HepG2 (cell line): Measurements from ENCODE around the gene OR9A2. TPM values are rescaled to one million over a fixed set of nuclear protein-coding genes. Genes with fewer than 3 reads are reported as not detected.

Experiments
- ATAC-seq: fragments of 200-7000 bp; cut with Tn5 transposase; 3 replicates; pipeline ENCODE4 v1.9.1; 2020; ENCODE audit warnings: mild to moderate bottlenecking, moderate library complexity
- BruUV-seq: library from RNA; stranded (reverse); fragments of 400-500 nt; replicated peaks from 2 replicates; lab custom pipeline; 2021; lab: Mats Ljungman, UMichigan
- CTCF ChIA-PET: fragments of 300-600 bp; formaldehyde crosslinking; extraction: SDS; loops from one replicate; lab custom pipeline; 2021; ENCODE audit warnings: low total read pairs, inconsistent platforms, low intra/inter-chr PET ratio; lab: Yijun Ruan, JAX
- POLR2A ChIA-PET: fragments of 350-600 bp; sonication (Branson Sonifier 250); formaldehyde crosslinking; loops from one replicate; lab custom pipeline; 2020; ENCODE audit warnings: antibody characterized with exemption, inconsistent platforms; lab: Yijun Ruan, JAX
- DNase-seq: peaks from one replicate; pipeline ENCODE4 v3.0.0-alpha.2; 2015; ENCODE audit warnings: low spot score
- FAIRE-seq: peaks from 3 replicates; lab custom pipeline; 2011; peaks lifted over from hg19 to GRCh38; lab: Jason Lieb, UNC
- H2AFZ ChIP-seq: one replicate; pipeline ENCODE4 v1.6.1; 2011; ENCODE audit warnings: low read length, inconsistent platforms
- H3K27ac ChIP-seq: fragments of 300-600 bp; 3 replicates; pipeline ENCODE4 v1.8.0; 2011; ENCODE audit warnings: mixed run types, mild to moderate bottlenecking, mixed read lengths, low read length, inconsistent platforms; ENCODE audit not compliant: insufficient read depth; ENCODE audit errors: extremely low read length
- H3K27me3 ChIP-seq, 2 experiments: fragments of 200-600 bp in 1 of 2; 2 replicates in 1 of 2; 3 replicates in 1 of 2; pipeline versions ENCODE4 v1.6.0 to v1.8.0; 2011; ENCODE audit warnings: low read length in 2 of 2, mild to moderate bottlenecking in 2 of 2, moderate library complexity in 2 of 2, inconsistent platforms in 1 of 2; ENCODE audit not compliant: insufficient read depth in 2 of 2, control insufficient read depth in 1 of 2
- H3K36me3 ChIP-seq, 2 experiments: fragments of 200-600 bp in 1 of 2; replicated peaks in 1 of 2; 2 replicates in 1 of 2; 3 replicates in 1 of 2; pipeline versions ENCODE4 v1.5.1 to v1.8.0; 2011; ENCODE audit warnings: low read length in 2 of 2, inconsistent platforms in 1 of 2; ENCODE audit not compliant: insufficient read depth in 2 of 2, control insufficient read depth in 1 of 2
- H3K4me1 ChIP-seq: 2 replicates; pipeline ENCODE4 v1.5.1; 2012; ENCODE audit warnings: low read length, inconsistent platforms; ENCODE audit not compliant: insufficient read depth
- H3K4me2 ChIP-seq: 2 replicates; pipeline ENCODE4 v1.6.0; 2011; ENCODE audit warnings: low read depth, low read length, inconsistent platforms
- H3K4me3 ChIP-seq, 3 experiments: fragments of 200-600 bp in 1 of 3; sonication (generic), shearing (Covaris generic) in 1 of 3; replicated peaks in 1 of 3; 2 replicates each; pipeline ENCODE4 v1.5.1; 2011 to 2016; ENCODE audit warnings: low read length in 3 of 3, inconsistent platforms in 2 of 3, low read depth in 2 of 3, mild to moderate bottlenecking in 2 of 3, control low read depth in 1 of 3, mixed read lengths in 1 of 3; ENCODE audit not compliant: insufficient read depth in 1 of 3
- H3K79me2 ChIP-seq: one replicate; pipeline ENCODE4 v1.6.1; 2011; ENCODE audit warnings: low read length, inconsistent platforms; ENCODE audit not compliant: insufficient read depth
- H3K9ac ChIP-seq: 2 replicates; pipeline ENCODE4 v1.6.0; 2011; ENCODE audit warnings: mild to moderate bottlenecking, low read depth, low read length, inconsistent platforms; ENCODE audit not compliant: insufficient read depth
- H3K9me3 ChIP-seq: 2 replicates; pipeline ENCODE4 v1.5.1; 2012; ENCODE audit warnings: mild to moderate bottlenecking, low read length
- H4K20me1 ChIP-seq: 2 replicates; pipeline ENCODE4 v1.6.0; 2011; ENCODE audit warnings: inconsistent platforms, mild to moderate bottlenecking, low read length, moderate library complexity; ENCODE audit not compliant: insufficient read depth
- AHR ChIP-seq: IDR thresholded peaks from 2 replicates; pipeline ENCODE4 v1.6.1; 2018; ENCODE audit warnings: missing genetic modification reagents, missing compliant biosample characterization
- DMAP1 ChIP-seq: IDR thresholded peaks from 2 replicates; pipeline ENCODE4 v1.6.1; 2016
- GATAD2A ChIP-seq: IDR thresholded peaks from 2 replicates; pipeline ENCODE4 v1.6.1; 2016
- HMG20B ChIP-seq: conservative IDR thresholded peaks from 2 replicates; pipeline ENCODE4 v1.6.1; 2016; ENCODE audit warnings: missing genetic modification reagents, missing compliant biosample characterization
- HNRNPLL ChIP-seq: fragments of 200-400 bp; formaldehyde crosslinking; IDR thresholded peaks from 2 replicates; pipeline ENCODE4 v1.6.1; 2017; ENCODE audit warnings: mild to moderate bottlenecking, low read depth, low read length; ENCODE audit not compliant: poor library complexity, severe bottlenecking
- IRF1 ChIP-seq: sonication (generic); formaldehyde crosslinking; IDR thresholded peaks from 2 replicates; pipeline ENCODE4 v1.4.0; 2020; ENCODE audit warnings: low read depth, mild to moderate bottlenecking, missing genetic modification reagents
- MXD3 ChIP-seq: IDR thresholded peaks from 2 replicates; pipeline ENCODE4 v1.6.1; 2016; ENCODE audit warnings: mild to moderate bottlenecking, missing biosample characterization, missing genetic modification reagents
- ZBTB37 ChIP-seq: sonication (generic); formaldehyde crosslinking; IDR thresholded peaks from 2 replicates; pipeline ENCODE4 v1.4.0; 2020; ENCODE audit warnings: mild to moderate bottlenecking, missing genetic modification reagents
- ZNF501 ChIP-seq: sonication (generic); formaldehyde crosslinking; IDR thresholded peaks from 2 replicates; pipeline ENCODE4 v1.5.1; 2020; ENCODE audit warnings: mild to moderate bottlenecking, moderate library complexity, missing genetic modification reagents
- ZNF674 ChIP-seq: sonication (generic); formaldehyde crosslinking; IDR thresholded peaks from 2 replicates; pipeline ENCODE4 v1.5.0; 2020; ENCODE audit warnings: low read depth, mild to moderate bottlenecking, missing genetic modification reagents
- WGBS: methylation state at CpG from one replicate; pipeline ENCODE4 v1.1.6; 2017; ENCODE audit warnings: low lambda C conversion rate; 5-methylcytosine and 5-hydroxymethylcytosine counted together
- in situ Hi-C: cut with HindIII; loops from 2 replicates; pipeline ENCODE4 v1.10.0; 2017; ENCODE audit warnings: low pct_unique_long_range_greater_than_20kb; ENCODE audit not compliant: extremely low pct_ligation_motif_present
- intact Hi-C: fragments of 100-400 bp; cut with micrococcal nuclease; formaldehyde crosslinking; loops from one replicate; pipeline ENCODE4 v1.10.0; 2022; ENCODE audit not compliant: unreplicated experiment
- polyA plus RNA-seq, 8 experiments: library from polyadenylated mRNA; depleted of rRNA in 3 of 8; stranded (reverse) in 7 of 8; unstranded in 1 of 8; fragments of >200 nt; fragmentation: Illumina TruSeq in 4 of 8; extraction: Trizol in 4 of 8; gene quantifications; 2 replicates each; pipeline versions ENCODE4 v1.2.1 to v1.2.3, GENCODE V29; 2011 to 2016; ENCODE audit warnings: low read depth in 4 of 8, missing spikeins in 1 of 8, mixed read lengths in 1 of 8; ENCODE audit not compliant: insufficient read depth in 1 of 8
- total RNA-seq, 5 experiments: library from RNA; depleted of rRNA; stranded (reverse); fragments of >200 nt; fragmentation: Illumina TruSeq; extraction: Trizol; gene quantifications; 2 replicates each; pipeline ENCODE4 v1.2.3, GENCODE V29; 2016; ENCODE audit warnings: low read depth in 1 of 5
- TF ChIP-seq, protein P1 (sequence below): sonication (generic); formaldehyde crosslinking; IDR thresholded peaks from 2 replicates; pipeline ENCODE4 v1.8.1; 2023; ENCODE audit warnings: missing genetic modification reagents, mild to moderate bottlenecking, borderline replicate concordance

OR9A2 gene
- total and polyA plus RNA-seq, 2 of the 13 experiments (the other 11 are each of a cell fraction or from before 2014, with no cell fraction given), result not detected

- H3K4me2 ChIP-seq, result no peak overlapping the region
Observed at GRCh38 chr7:142997456-142997989, 29.4 kb downstream of the OR9A2 start.

More at GRCh38 chr7:142997456-142997989, 29.4 kb downstream of the OR9A2 start:
- in situ Hi-C loops (no loop called here), intact Hi-C loops (no loop called here)
- no TSS peak for BruUV-seq
- Histone ChIP-seq H3K9me3 (0 out of 2 replicates have a peak, but pooled peaks cover 7% of the 10 kb centered on the region), H2AFZ (no peak overlapping the region), H3K27ac (no peak overlapping the region), H3K79me2 (no peaks in the 10 kb centered on the region), H3K27me3 (no peaks in the 10 kb centered on the region), H4K20me1 (no peaks in the 10 kb centered on the region), H3K36me3 (no peaks in the 10 kb centered on the region), H3K4me3 (no peak overlapping the region), H3K4me1 (no peaks in the 10 kb centered on the region), H3K9ac (no peak overlapping the region)
- no peak for DNase-seq
- 3% methylated on average over 4 of the region's 4 CpGs for WGBS
- ChIA-PET POLR2A (no interaction called here), CTCF (interaction anchor here (0.7 kb wide), 1 partner anchor 218 kb away, joined by 4 read pairs; no protein-coding TSS in a partner anchor)
- TF ChIP-seq GATAD2A (CRISPR knock-in tag) (no peak), HNRNPLL (no peak), ZNF674 (CRISPR knock-in tag) (no peak), DMAP1 (CRISPR knock-in tag) (no peak), ZBTB37 (CRISPR knock-in tag) (no peak), ZNF501 (CRISPR knock-in tag) (no peak), IRF1 (no peak), HMG20B (CRISPR knock-in tag) (no peak), AHR (CRISPR knock-in tag) (no peak), MXD3 (CRISPR knock-in tag) (no peak)
- TF ChIP-seq, protein P1, sequence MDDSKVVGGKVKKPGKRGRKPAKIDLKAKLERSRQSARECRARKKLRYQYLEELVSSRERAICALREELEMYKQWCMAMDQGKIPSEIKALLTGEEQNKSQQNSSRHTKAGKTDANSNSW (CRISPR knock-in tag), result no peak
- no peak for FAIRE-seq
- ATAC-seq, result no peak
